Uterus (tissue), 4 donors: Measurements from ENCODE around the gene CLRN2. TPM values are rescaled to one million over a fixed set of nuclear protein-coding genes. Genes with fewer than 3 reads are reported as not detected.
"Not testable (repeated sequence)": the region's sequence is repeated elsewhere in the genome, so short reads cannot be mapped to it uniquely, and the experiment has no call there.

Experiments used
- DNase-seq, 2 donors: peaks; one replicate each; pipeline ENCODE4 v3.0.0-alpha.2; 2019 to 2020
- H3K27ac ChIP-seq, 2 donors: fragments of 200-600 bp; sonication (generic); 1 replicate in 1 of 2; 2 replicates in 1 of 2; pipeline ENCODE4 v1.5.1; 2016 to 2018
- H3K27me3 ChIP-seq, 2 donors: fragments of 200-600 bp; sonication (generic); one replicate each; pipeline ENCODE4 v1.5.1; 2018 to 2019; ENCODE audit warnings: control low read depth in 1 of 2
- H3K36me3 ChIP-seq, 2 donors: fragments of 200-600 bp; sonication (generic); one replicate each; pipeline ENCODE4 v1.5.1; 2019; ENCODE audit warnings: control low read depth in 1 of 2
- H3K4me1 ChIP-seq, 2 donors: fragments of 200-600 bp; sonication (generic); one replicate each; pipeline ENCODE4 v1.5.1; 2018 to 2019; ENCODE audit warnings: control low read depth in 1 of 2
- H3K4me3 ChIP-seq, 2 donors: fragments of 200-600 bp; sonication (generic); 1 replicate in 1 of 2; 2 replicates in 1 of 2; pipeline ENCODE4 v1.5.1; 2018 to 2019; ENCODE audit warnings: mild to moderate bottlenecking in 1 of 2
- H3K9me3 ChIP-seq, 2 donors: fragments of 200-600 bp; sonication (generic); one replicate each; pipeline ENCODE4 v1.5.1; 2019; ENCODE audit warnings: control low read depth in 1 of 2
- CTCF ChIP-seq, 4 experiments: fragments of 200-600 bp in 2 of 4; fragments of 450-650 bp in 2 of 4; sonication (generic) in 2 of 4; IDR thresholded peaks; one replicate each; pipeline ENCODE4 v1.5.1; 2016 to 2019; ENCODE audit warnings: antibody characterized with exemption in 4 of 4, mild to moderate bottlenecking in 2 of 4, moderate library complexity in 1 of 4
- POLR2A ChIP-seq, 2 donors: fragments of 450-650 bp; IDR thresholded peaks; one replicate each; pipeline ENCODE4 v1.6.1; 2016; ENCODE audit warnings: antibody characterized with exemption in 2 of 2, mild to moderate bottlenecking in 1 of 2, moderate library complexity in 1 of 2
- intact Hi-C: fragments of 100-400 bp; cut with DNase I; formaldehyde crosslinking; loops from one replicate; pipeline ENCODE4 v1.15.1; 2023; ENCODE audit warnings: low total_unique reads
- total RNA-seq, 4 donors: library from RNA; depleted of rRNA in 3 of 4; stranded (reverse); fragments of >200 nt in 3 of 4; gene quantifications; one replicate each; pipeline versions ENCODE4 v1.1.0 to v1.2.4, GENCODE V29; 2014 to 2023
- donor health status: DM: yes; HTN: yes; CAD: no.

Gene CLRN2
- total RNA-seq, 4 donors from 2014 or later: not detected

- no peak for DNase-seq
- intact Hi-C loops: no loop called here
- H3K4me1 ChIP-seq: no peaks in the 10 kb centered on the region
- no peak overlapping the region for H3K4me3 ChIP-seq
- H3K9me3 ChIP-seq: no peaks in the 10 kb centered on the region
- H3K36me3 ChIP-seq: no peaks in the 10 kb centered on the region
- H3K27ac ChIP-seq: no peak overlapping the region
- TF ChIP-seq POLR2A (IDR thresholded peaks at IDR 0.05) (no peak), CTCF (IDR thresholded peaks at IDR 0.05) (no peak)
- H3K27me3 ChIP-seq: no peaks in the 10 kb centered on the region
Measured at GRCh38 chr4:17574206-17574605, 59.2 kb downstream of the CLRN2 start.

GRCh38 chr4:17575177-17575576 lies 60.2 kb downstream of the CLRN2 start:
- not testable (repeated sequence) for H3K27me3 ChIP-seq, H3K4me1 ChIP-seq, DNase-seq, H3K27ac ChIP-seq, H3K9me3 ChIP-seq, H3K4me3 ChIP-seq, H3K36me3 ChIP-seq
- intact Hi-C loops: loop anchor here (5.0 kb wide), 1 partner anchor 37 kb away; the partner anchor contains the start of gene MED28

Other genes starting within 250 kb of the CLRN2 start
- gene QDPR, start 3.1 kb upstream of the CLRN2 start, total RNA-seq: 10 to 100 TPM in 2 of 4 donors, 1 to 10 TPM in 2; 2.3 to 48.5 (median 16.5) TPM
- gene LAP3, start 62.0 kb downstream of the CLRN2 start, total RNA-seq: 10 to 100 TPM; 10.9 to 87.1 (median 50.8) TPM
- 10 to 100 TPM; 22.0 to 64.9 (median 28.7) TPM for gene MED28, start 99.5 kb downstream of the CLRN2 start, total RNA-seq